SU-DHL-6 (cell line): Measurements from ENCODE around the gene CLPX.
A peak's percentile ranks its signal among the peaks of the same experiment; 100 is the strongest.

Experiments used
- H2AFZ ChIP-seq: fragments of 200-600 bp; sonication (generic); 2 replicates; pipeline ENCODE4 v1.6.1; 2014; ENCODE audit warnings: low read depth, mild to moderate bottlenecking, moderate library complexity, mixed read lengths, antibody characterized with exemption, low read length; ENCODE audit not compliant: severe bottlenecking
- H3F3A ChIP-seq: fragments of 200-600 bp; shearing (Covaris generic); 2 replicates; pipeline ENCODE4 v1.6.0; 2016; ENCODE audit warnings: antibody characterized with exemption, mild to moderate bottlenecking; ENCODE audit not compliant: insufficient read depth
- H3K27ac ChIP-seq: fragments of 200-600 bp; sonication (generic); 2 replicates; pipeline ENCODE4 v1.5.1; 2016; ENCODE audit warnings: low read depth, mild to moderate bottlenecking, low read length, moderate library complexity, mixed read lengths
- H3K27me3 ChIP-seq: fragments of 200-600 bp; sonication (generic), shearing (Covaris generic); 2 replicates; pipeline ENCODE4 v1.6.0; 2014; ENCODE audit warnings: mild to moderate bottlenecking, low read length
- H3K36me3 ChIP-seq: fragments of 200-600 bp; sonication (generic); 2 replicates; pipeline ENCODE4 v1.6.1; 2014; ENCODE audit warnings: mild to moderate bottlenecking, low read length, mixed read lengths
- H3K4me2 ChIP-seq: fragments of 300-600, 200-600 bp; shearing (Covaris generic), sonication (generic); 2 replicates; pipeline ENCODE4 v1.6.0; 2014; ENCODE audit warnings: low read length, low read depth, mild to moderate bottlenecking; ENCODE audit not compliant: poor library complexity, severe bottlenecking
- H3K4me3 ChIP-seq: fragments of 200-600 bp; sonication (generic); 2 replicates; pipeline ENCODE4 v1.5.1; 2014; ENCODE audit warnings: antibody characterized with exemption, low read length, mild to moderate bottlenecking, mixed read lengths; ENCODE audit not compliant: insufficient read depth, poor library complexity, severe bottlenecking
- H3K79me2 ChIP-seq: fragments of 200-600 bp; sonication (generic); 2 replicates; pipeline ENCODE4 v1.6.1; 2014; ENCODE audit warnings: mild to moderate bottlenecking, low read length, moderate library complexity; ENCODE audit not compliant: insufficient read depth
- H3K9ac ChIP-seq: fragments of 200-600 bp; sonication (generic); 2 replicates; pipeline ENCODE4 v1.7.0; 2014; ENCODE audit warnings: mild to moderate bottlenecking, low read length
- H3K9me2 ChIP-seq: fragments of 200-600 bp; sonication (generic); replicated peaks from 2 replicates; pipeline ENCODE4 v1.6.1; 2014; ENCODE audit warnings: low read length; ENCODE audit not compliant: insufficient read depth
- H3K9me3 ChIP-seq: fragments of 200-600 bp; sonication (generic); 2 replicates; pipeline ENCODE4 v1.6.1; 2014; ENCODE audit warnings: low read length, mixed read lengths; ENCODE audit not compliant: insufficient read depth
- H4K20me1 ChIP-seq: fragments of 200-600 bp; sonication (generic); 2 replicates; pipeline ENCODE4 v1.6.1; 2014; ENCODE audit warnings: low read depth, mild to moderate bottlenecking, antibody characterized with exemption, low read length, moderate library complexity, mixed read lengths
- EZH2phosphoT487 ChIP-seq: fragments of 200-600 bp; sonication (generic), shearing (Covaris generic); conservative IDR thresholded peaks from 2 replicates; pipeline ENCODE4 v1.6.1; 2018; ENCODE audit warnings: mild to moderate bottlenecking, antibody characterized with exemption, low read length, moderate library complexity, mixed read lengths
- TF ChIP-seq, protein P1 (sequence below): fragments of 200-600 bp; sonication (generic); IDR thresholded peaks from one replicate; pipeline ENCODE4 v1.5.1; 2017; ENCODE audit warnings: antibody characterized with exemption, mild to moderate bottlenecking, low read length, moderate library complexity; ENCODE audit not compliant: insufficient read depth, poor library complexity, severe bottlenecking

Gene CLPX

DNA sequence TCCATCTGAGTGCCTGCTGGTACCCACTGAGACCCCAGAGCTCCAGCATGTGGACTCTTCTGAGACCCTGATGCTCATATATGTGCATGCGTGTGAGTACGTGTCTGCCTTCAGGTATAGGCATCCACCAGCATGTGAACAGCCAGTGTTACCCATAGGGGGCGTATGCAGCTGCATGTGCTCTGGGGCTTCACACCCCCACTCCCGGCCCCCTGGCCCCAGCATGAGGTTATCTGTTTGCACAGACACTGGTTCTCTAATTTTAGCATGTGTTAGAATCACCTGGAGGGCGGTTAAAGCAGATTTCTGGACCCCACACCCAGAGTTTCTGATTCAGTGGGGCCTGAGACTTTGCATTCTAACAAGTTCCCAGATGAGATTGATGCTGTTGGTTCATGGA, 27.0 kb upstream of the CLPX start:
- Histone ChIP-seq H3K9me2 (no peaks in the 10 kb centered on the region), H3F3A (no peaks in the 10 kb centered on the region), H3K4me2 (no peak overlapping the region), H3K36me3 (no peaks in the 10 kb centered on the region), H2AFZ (no peak overlapping the region), H3K9ac (no peak overlapping the region), H3K27me3 (no peaks in the 10 kb centered on the region), H3K9me3 (no peaks in the 10 kb centered on the region), H3K27ac (no peak overlapping the region), H3K79me2 (no peaks in the 10 kb centered on the region), H4K20me1 (no peaks in the 10 kb centered on the region), H3K4me3 (no peak overlapping the region)
- TF ChIP-seq, protein P1, sequence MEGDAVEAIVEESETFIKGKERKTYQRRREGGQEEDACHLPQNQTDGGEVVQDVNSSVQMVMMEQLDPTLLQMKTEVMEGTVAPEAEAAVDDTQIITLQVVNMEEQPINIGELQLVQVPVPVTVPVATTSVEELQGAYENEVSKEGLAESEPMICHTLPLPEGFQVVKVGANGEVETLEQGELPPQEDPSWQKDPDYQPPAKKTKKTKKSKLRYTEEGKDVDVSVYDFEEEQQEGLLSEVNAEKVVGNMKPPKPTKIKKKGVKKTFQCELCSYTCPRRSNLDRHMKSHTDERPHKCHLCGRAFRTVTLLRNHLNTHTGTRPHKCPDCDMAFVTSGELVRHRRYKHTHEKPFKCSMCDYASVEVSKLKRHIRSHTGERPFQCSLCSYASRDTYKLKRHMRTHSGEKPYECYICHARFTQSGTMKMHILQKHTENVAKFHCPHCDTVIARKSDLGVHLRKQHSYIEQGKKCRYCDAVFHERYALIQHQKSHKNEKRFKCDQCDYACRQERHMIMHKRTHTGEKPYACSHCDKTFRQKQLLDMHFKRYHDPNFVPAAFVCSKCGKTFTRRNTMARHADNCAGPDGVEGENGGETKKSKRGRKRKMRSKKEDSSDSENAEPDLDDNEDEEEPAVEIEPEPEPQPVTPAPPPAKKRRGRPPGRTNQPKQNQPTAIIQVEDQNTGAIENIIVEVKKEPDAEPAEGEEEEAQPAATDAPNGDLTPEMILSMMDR: peak; percentile 49
- no peak for TF ChIP-seq EZH2phosphoT487

DNA sequence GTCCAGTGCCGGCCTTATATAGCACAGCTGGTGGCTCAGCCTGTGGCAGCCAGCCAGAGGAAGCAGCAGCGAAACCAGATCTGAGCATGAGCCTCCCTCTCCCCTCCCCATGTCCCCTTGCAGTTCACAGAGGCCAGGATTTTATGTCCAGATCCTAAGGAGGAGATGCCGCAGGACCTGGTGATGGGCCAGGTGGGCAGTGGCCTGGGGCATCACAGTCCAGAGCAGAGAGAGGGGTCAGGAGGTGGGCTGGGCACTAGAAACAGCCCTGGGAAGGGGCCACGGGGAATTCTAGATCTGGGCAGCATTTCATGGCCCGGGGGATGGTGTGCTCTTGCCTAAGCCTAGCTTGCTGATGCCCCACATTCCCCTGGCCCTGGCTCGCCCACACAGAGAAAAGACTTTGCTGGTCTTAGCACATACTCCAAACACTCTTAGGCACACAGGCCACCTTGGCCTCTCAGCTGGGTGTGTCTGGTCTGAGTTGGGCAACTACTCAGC, 26.4 kb upstream of the CLPX start:
- Histone ChIP-seq H3K79me2 (no peaks in the 10 kb centered on the region), H3K9me3 (no peaks in the 10 kb centered on the region), H3K4me3 (no peak overlapping the region), H3K27ac (no peak overlapping the region), H3K9ac (no peak overlapping the region), H4K20me1 (no peaks in the 10 kb centered on the region), H3K36me3 (no peaks in the 10 kb centered on the region), H3K27me3 (no peaks in the 10 kb centered on the region), H2AFZ (no peak overlapping the region), H3K9me2 (no peaks in the 10 kb centered on the region), H3K4me2 (no peak overlapping the region), H3F3A (no peaks in the 10 kb centered on the region)
- TF ChIP-seq EZH2phosphoT487: no peak
- TF ChIP-seq, protein P1: no peak

DNA sequence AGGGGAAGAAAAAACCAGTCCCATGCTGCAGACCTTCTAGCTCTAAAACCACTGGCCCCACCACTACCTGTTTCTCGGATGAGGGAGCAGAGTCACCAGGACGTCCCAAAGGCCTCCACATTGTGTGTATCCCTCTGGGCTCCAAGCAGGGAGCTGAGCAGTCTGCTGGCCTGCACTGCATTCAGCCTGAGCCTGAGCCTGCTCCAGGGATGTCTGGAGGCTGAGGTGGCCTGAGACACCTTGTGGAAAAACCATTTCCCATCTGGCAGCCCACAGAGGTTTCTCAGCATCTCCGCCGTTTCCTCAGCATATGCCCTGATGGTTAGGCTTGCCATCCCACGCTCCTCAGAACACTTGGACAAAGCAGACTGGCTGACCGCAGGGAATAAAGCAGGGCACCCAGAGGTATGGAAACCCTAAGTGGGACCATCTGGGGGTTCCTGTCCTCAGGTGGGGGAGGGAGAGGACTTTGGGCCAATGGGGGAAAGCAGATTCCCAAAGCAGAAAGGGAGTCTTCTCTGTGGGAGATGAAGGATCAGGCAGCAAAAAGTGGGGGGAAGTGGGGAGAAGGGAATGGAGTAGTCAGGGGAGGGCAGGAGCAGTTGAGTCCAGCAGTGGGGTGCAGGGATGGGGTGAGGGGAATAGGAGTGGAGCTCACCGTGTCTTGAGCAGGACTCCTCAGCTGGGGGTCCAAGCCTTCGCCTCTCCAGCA, 25.8 kb upstream of the CLPX start, which contains the start of gene CILP:
TSS of gene CILP (minus strand) at position 704 of the 712 bp plus-strand sequence. CDS start 1,718 bp downstream, outside the sequence.
- Histone ChIP-seq H4K20me1 (no peaks in the 10 kb centered on the region), H3K9ac (no peak within 1 kb of the TSS)

More for the DNA sequence above, 25.8 kb upstream of the CLPX start, which contains the start of gene CILP:
- Histone ChIP-seq H3K9me2 (no peaks in the 10 kb centered on the region), H3K27ac (no peak within 1 kb of the TSS), H3F3A (no peaks in the 10 kb centered on the region), H3K79me2 (no peaks in the 10 kb centered on the region), H2AFZ (no peak within 1 kb of the TSS), H3K36me3 (no peaks in the 10 kb centered on the region), H3K4me2 (no peak within 1 kb of the TSS), H3K27me3 (no peaks in the 10 kb centered on the region), H3K4me3 (no peak within 1 kb of the TSS), H3K9me3 (no peaks in the 10 kb centered on the region)
- TF ChIP-seq, protein P1: no peak
- TF ChIP-seq EZH2phosphoT487: no peak
